TTC549 (cell line): ENCODE measurements around the gene TLE2.
"Not testable (repeated sequence)": the region's sequence is repeated elsewhere in the genome, so short reads cannot be mapped to it uniquely, and the experiment has no call there.

ENCODE experiments used
- FAIRE-seq: peaks from 2 replicates; lab custom pipeline; 2012; peaks lifted over from hg19 to GRCh38; lab: Jason Lieb, UNC

TLE2 gene

DNA sequence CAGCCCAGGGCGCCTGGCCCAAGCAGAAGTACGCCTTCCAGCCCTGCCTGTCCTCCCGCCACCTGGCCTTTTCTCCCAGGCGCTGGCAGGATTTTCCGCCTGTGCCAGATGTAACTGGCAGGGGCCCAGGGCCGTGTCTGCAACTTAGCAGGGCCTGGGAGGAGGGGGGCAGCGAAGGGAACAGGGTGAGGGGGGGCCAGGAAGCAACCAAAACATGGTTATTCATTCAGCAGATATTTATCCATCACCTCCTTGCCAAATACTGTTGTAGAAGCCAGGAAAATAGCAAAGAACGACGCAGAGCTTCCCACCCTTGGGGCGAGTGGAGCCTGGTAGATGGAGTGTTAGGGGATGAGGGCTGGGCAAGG lies 46.1 kb downstream of the TLE2 start:
- FAIRE-seq = no peak

DNA sequence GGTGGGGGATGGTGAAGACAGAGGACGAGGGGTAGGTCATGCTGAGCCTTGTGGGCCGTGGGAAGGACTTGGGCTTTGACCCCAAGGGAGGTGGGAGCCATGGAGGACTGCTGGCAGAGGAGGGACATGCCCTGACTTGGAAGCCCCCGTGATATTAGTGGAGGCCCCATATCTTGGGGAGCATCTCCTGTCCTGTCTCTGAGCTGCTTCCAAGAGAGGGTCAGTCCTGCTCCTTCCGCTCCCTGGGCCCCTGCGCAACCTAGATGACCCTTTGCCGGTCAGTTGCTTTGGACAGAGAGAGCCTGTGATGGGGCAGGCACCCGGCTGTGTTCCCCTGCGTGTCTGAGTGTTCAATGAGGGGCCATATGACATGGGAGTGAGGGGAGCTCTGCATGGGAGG lies 46.5 kb downstream of the TLE2 start:
- FAIRE-seq = no peak

DNA sequence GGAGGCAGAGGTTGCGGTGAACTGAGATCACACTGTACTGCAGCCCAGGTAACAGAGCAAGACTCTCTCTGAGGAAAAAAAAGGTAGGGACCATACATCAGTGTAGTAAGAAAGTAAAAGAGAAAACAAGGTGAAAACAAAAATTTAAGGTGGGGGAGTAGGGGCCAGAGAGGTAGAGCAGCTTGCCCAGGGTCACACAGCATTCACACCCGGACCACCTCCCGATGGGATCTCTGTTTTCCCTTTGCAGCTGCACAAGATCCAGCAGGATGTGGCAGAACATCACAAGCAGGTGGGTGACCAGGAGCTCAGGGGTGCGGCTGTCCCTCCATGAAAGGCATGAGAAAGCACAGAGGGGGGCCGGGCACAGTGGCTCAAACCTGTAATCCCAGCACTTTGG lies 47.2 kb downstream of the TLE2 start:
- no peak for FAIRE-seq

DNA sequence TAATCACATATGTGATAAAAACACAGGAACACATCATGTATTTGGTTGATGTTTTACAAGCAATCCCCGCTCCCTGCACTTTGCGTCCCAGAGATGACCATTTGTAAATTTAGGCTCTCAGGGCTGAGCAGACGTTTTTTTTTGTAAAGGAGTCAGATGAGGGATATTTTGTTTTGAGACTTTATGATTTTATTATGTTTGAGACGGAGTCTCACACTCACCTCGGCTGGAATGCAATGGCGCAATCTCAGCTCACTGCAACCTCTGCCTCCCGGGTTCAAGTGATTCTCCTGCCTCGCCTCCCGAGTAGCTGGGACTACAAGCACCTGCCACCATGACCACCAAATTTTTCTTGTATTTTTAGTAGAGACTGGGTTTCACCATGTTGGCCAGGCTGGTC lies 50.3 kb downstream of the TLE2 start:
- FAIRE-seq = no peak

DNA sequence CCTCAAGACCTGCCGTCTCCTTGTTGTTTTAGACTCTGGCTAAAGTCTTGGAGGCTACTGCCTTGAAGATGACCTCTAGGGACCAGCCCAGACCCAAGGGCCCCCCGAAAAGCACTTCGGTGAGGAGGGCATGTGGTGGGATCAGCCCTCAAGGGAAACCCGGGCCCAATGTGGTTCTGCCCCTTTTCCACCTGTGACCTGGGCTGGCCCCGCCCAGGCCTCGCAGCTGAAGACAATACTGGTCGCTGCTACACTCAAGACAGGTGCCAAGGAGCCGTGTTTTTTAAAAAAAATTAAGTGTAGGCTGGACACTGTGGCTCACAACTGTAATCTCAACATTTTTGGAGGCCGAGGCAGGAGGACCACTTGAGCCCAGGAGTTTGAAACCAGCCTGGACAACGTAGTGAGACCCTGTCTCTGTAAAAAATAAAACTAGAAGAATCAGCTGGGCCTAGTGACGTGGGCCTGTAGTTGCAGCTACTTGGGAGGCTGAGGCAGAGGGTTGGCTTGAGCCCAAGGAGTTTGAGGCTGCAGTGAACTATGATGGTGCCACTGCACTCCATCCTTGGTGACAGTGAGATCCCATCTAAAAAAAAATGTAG lies 50.8 kb downstream of the TLE2 start:
- FAIRE-seq = no peak

DNA sequence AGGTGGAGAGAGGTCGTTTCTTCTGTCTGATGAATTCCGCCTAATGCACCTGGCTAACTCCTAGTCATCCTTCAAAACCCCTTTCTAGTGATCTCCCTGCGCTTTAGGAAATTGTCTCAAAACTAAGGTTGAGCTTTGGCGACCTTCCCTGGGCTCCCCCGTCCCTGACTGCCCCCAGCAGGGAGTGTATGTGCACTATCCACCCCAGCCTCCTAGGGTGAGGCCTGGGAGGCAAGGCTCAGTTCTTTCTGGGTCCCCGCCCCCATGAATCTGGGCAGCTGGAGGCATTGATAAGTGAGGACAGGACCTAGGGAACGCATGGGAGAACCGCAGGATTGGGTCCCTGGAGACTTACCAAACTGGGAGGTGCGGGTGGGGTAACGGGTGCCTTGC lies 51.3 kb downstream of the TLE2 start:
- FAIRE-seq = no peak

DNA sequence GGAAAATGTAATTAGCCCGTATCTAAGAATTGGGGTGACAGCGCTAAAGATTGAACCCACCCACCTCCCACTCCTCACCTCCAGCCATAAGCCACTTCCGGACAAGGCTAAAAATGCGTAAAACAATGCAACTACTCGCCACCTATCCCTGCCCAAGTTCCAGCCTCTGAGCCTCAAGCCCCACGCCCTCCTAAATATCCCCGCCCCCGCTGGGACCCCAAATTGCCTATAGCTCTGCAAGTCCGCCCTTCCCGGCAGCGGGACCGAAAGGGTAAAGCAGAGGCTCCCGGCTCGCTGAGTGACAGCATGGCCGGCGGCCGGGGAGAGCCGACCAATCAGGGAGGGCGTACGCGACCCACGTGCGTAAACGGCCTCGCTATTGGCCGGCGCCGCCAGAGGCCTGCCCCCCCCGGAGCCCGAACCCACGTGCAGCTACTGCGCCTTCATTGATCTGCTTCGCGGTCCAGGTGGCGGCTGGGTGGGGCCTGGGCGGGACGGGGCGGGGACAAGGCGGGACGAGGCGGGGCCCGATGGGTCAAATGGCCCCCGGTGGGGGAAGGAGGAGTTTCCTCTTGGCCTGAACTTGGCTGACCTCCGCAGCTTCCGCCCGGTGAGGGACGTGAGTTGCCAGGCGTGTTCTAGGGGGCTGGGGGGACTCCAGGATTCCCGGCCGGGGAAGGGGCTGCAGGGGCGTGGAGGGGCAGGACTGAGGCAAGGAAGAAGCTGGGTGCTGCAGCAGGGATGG lies 51.9 kb downstream of the TLE2 start, which contains the start of gene TLE6:
Gene TLE6, plus strand, starts transcription at position 564 of the 745 bp plus-strand sequence. CDS start 670 bp downstream, outside the sequence.
- FAIRE-seq = peak; percentile 59

DNA sequence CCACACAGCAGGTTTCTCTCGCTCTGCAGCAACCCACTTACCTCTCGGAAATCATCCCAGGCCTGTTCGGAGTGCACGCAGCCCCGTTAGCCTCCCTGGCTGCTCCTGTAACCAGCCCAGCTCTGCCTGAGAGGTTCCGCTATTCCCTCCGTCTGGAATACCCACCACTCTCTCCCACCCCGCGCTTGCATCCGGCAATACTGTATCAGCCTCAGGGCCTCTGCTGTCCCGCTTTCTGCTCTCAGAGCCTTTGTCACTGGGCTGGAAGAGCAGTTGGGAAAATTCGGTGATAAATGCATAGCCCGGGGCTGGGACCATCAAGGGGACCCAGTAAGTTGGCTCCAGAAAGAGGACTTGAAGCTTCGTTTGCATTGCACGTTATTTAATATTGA lies 52.5 kb downstream of the TLE2 start:
- no peak for FAIRE-seq

DNA sequence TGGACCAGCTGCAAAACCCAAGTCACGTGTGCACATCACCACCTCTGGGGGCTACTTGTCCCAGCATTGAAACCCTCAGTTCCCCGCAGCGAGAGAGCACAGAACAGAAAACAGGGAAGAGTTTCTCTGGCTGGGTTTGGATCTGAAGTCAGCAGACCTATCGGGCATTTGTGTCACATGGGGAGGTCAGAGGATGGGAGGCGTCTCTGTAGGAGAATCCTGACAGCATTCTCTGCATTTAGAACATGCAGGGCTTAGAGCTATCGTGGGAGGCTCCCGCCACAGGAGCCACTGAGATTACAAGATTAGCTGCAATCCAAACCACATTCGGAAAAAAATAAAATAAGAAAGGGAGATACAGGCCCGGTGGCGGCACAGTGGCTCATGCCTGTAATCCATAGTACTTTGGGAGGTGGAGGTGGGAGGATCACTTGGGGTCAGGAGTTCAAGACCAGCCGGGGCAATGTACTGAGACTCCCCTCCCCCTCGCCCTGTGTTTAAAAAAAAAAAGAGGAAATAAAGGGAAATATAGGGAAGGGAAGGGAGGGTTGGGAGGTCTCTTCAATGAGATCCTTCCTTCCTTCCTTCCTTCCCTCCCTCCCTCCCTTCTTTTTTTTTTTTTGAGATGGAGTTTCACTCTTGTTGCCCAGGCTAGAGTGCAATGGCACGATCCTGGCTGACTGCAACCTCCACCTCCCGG lies 54.6 kb downstream of the TLE2 start:
- FAIRE-seq = no peak

DNA sequence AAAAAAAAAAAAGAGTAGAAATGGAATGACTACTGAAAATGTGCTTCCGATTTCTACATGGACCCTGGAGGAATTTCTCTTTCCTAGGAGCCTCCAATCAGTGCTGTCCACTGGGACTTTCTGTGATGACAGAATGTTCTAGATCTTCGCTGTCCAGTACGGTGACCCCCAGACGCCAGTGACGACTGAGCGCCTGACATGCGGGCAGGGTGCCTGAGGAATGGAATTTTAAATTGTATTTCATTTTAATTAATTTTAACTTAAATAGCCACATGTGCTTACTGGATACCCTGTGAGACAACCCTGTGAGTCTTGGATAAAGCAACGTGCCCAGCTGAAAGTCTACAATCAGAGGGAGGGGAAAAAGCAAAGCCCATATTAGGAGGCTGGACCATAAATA lies 55.9 kb downstream of the TLE2 start:
- FAIRE-seq = no peak

DNA sequence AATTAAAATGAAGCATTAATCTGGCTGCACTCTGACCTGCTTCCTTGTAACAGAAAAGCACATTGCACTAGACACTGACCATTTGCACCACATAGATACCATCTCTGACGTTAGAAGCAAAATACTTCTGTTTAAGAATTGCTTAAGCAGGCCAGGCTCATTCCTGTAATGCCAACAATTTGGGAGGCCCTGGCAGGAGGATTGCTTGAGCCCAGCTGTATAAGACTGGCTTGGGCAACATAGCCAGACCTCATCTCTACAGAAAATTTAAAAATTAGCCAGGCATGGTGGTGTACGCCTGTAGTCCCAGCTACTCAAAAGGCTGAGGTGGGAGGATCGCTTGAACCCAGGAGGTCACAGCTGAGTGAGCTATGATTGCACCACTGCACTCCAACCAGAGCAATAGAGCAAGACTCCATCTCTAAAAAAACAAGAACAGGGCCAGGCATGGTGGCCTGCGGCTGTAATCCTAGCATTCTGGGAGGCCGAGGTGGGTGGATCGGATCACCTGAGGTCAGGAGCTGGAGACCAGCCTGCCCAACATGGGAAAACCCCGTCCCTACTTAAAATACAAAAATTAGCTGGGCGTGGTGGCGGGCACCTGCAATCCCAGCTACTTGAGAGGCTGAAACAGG lies 58.8 kb downstream of the TLE2 start:
- FAIRE-seq = no peak

DNA sequence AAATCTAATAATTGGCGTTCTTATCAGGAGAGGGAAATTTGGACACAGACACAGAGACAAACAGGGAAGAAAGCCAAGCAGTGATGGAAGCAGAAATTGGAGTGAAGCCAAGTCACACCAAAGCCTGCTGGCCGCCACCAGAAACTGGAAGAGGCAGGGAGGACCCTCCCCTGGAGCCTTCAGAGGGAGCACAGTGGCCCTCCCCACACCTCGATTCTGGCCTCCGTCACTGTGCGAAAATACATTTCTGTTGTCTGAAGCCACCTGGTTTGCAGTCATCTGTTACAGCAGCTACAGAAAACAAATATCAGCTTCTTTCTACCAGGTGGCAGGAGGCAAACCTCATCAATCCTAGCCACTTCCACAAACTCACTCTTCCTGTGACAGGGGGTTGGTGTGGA lies 60.0 kb downstream of the TLE2 start:
- FAIRE-seq = no peak

DNA sequence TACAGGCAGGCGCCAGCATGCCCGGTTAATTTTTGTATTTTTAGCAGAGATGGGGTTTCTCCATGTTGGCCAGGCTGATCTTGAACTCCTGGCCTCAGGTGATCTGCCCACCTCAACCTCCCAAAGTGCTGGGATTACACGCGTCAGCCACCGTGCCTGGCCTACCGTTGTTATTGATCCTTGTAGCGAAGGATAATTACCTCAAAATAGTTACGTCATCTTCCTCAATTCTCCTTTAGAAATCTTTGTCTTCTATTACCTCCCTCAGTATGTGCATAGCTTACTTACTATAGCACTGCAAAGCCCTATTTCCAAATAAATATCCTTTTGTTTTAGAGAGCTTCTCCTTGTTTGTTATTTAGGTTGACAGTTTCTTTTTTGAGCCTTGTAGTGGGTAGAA lies 61.1 kb downstream of the TLE2 start:
- no peak for FAIRE-seq

DNA sequence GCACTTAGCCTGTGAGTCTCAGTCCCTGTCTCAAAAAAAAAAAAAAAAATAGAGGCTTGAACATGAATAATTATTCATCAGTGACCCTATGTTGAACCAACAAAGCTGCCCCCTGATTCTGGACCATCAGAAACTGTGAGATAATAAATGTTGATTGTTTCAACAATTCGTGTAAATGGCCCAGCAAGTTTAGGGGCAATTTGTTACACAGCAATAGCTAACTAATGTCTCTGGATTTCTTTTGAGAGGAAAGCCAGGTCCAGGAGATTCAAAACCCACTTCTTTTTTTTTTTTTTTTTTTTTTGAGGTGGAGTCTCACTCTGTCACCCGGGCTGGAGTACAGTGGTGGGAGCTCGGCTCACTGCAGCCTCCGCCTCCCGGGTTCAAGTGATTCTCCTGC lies 64.2 kb downstream of the TLE2 start:
- FAIRE-seq = no peak

DNA sequence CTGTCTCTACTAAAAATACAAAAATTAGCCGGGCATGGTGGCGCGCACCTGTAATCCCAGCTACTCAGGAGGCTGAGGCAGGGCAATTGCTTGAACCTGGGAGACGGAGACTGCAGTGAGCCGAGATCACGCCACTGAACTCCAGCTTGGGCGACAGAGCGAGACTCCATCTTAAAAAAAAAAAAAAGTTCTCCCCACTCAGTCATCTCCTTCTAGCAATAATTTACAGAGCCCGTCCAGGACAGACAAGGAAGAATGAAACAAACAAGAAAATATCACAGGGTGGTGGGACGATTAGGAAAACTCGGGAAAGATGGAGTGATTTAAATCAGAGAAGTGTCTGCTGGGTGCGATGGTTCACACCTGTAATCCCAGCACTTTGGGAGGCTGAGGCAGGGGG lies 65.4 kb downstream of the TLE2 start:
- not testable (repeated sequence) for FAIRE-seq

DNA sequence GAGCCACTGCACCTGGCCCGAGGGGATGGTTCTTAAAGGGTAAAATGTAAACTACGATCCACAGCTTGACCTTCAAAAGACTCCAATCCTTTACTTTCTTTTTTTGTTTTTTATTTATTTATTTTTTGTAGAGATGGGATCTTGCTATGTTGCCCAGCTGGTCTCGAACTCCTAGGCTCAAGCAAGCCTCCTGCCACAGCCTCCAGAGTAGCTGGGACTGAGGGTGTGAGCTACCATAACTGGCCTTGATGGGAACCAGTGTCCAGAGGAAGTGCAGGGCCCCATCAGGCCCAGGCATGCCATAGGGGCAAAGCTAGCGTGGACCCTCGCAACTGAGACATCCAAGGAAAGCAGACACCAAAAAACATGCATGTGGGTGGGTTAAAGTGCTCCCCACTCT lies 66.0 kb downstream of the TLE2 start:
- FAIRE-seq = no peak

DNA sequence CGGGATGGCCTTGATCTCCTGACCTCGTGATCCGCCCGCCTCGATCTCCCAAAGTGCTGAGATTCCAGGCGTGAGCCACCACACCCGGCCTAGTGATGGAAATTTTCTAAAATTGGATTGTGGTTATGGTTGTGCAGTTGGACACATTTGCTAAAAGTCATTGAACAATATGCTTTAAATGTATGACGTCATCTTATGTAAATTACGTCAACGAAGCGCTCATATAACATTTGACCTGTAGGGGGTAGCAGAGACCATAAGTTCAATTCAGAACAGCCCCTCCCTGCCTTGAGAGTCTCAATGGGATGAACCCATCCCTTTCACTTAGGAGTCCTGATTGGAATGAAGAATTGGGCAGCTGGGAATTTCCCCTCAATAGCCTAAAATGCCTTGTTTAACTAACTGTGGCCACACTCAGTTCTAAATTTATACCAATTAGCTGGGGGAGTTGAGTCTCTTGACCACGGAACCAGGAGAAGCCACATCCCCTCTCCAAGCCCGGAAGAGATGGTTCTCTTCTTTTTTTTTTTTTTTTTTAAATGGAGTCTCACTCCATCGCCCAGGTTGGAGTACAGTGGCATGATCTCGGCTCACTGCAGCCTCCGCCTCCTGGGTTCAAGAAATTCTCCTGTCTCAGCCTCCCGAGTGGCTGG lies 66.9 kb downstream of the TLE2 start:
- FAIRE-seq = peak; percentile 82

DNA sequence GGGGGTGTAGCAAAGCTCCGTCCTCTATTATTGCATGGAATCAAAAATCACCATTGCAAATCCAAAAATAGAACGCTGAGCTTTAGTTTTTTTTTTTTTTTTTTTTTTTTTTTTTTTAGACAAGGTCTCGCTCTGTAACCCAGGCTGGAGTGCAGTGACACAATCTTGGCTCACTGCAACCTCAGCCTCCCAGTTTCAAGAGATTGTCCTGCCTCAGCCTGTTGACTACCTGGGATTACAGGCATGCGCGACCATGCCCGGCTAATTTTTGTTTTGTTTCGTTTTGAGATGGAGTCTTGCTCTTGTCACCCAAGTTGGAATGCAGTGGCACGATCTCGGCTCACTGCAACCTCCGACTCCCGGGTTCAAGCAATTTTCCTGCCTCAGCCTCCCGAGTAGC lies 69.0 kb downstream of the TLE2 start:
- no peak for FAIRE-seq

DNA sequence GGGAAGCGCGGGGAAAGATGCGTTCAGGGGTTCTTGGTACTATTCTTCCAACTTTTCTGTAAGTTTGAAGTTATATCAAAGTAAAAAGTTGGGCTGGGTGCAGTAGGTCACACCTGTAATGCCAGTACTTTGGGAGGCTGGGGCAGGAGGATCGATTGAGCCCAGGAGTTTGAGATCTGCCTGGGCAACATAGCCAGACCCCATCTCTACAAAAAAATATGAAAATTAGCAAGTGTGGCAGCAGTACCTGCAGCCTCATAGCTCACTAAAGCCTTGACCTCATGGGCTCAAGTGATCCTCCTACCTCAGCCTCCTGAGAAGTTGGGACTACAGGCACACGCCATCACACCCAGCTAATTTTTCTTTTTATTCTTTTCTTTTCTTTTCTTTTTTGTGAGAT lies 71.9 kb downstream of the TLE2 start:
- no peak for FAIRE-seq

DNA sequence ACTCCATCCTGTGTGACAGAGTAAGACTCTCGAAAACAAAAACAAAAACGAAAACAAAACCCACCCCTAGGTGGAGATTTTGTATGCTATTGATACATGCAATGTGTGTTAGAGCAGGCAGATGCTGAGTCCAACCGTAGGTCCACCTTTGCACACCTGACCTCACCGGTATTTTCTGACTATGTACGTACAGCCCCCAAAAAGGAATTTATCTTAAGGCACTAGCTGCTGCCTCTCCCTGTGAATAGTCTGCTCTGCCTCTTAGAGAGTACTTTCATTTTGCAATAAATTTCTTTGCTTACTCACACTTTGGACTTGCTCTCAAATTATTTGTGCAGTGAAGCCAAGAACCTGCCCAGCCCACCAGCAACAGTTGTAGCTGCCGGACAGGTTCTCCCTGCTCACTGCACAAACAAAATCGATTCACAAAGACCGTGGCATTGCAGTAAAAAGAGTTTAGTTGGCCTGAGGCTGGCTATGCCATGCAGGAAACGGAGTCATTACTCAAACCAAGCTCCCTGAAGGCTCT lies 76.1 kb downstream of the TLE2 start:
- FAIRE-seq = no peak

DNA sequence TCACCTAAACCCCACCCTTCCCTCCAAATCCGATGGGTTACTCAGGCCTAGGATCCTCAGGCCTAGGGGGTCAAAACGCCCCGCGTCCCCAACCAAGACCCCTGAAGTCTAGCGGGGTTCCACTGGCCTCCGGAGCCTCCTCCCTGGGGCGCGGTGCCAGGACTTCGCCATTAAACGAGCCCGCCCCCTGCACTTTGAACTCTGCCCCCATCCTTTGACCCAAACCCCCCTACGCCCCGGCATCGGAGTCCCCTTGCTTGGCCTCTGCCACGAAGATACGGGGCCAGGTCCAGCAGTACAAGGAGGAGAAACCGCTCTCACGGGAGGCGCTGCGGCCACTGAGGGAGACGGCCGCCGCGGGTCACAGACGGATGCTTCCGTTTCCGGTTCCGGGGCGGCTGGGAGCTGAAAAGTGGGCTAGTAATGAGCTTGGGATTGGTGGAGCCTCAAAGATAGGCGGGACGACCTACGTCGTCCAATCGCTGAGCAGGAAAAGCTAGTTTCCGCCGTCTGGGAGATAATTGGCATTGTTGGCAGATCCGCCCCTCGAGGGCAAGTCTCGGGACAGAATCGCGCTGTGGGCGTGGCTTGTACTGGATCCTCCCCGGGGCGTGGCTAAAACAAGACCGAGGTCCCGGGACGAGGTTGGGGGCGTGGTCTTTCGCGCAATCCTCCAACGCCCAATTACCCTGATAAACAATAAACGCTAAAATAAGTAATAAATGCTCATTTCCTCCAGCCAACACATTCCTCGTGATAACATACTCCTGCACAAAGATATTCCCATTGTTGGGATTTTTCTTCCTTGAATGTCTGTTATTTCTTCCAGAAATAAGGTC lies 78.6 kb downstream of the TLE2 start:
- FAIRE-seq = peak; percentile 97

DNA sequence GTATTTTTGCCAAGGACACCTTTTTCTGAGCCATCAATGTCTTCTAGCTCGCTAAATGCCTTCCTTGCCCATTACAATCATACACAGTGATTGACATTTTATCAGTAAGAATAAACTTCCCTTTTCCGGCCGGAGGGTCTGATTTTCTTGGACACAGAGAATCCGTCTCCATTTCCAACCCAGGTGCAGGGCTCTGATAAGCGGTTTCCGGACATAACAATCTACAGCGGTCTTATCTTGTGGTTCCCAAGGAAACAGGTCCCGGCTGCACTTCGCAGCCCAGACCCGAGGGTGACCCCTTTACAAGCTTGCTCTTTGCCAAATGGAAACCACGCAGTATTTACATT lies 79.2 kb downstream of the TLE2 start:
- FAIRE-seq = no peak
